A673 (cell line): Measurements from ENCODE around the gene SLC31A2. TPM values are rescaled to one million over a fixed set of nuclear protein-coding genes. Genes with fewer than 3 reads are reported as not detected.

ENCODE experiments used
- BruUV-seq: library from RNA; stranded (reverse); fragments of 400-500 nt; replicated peaks from 2 replicates; lab custom pipeline; 2021; lab: Mats Ljungman, UMichigan
- CTCF ChIA-PET: fragments of 300-600 bp; sonication (Branson Sonifier 250); formaldehyde crosslinking; loops from one replicate; lab custom pipeline; 2022; ENCODE audit warnings: antibody characterized with exemption; lab: Charles Lee
- POLR2A ChIA-PET: fragments of 300-600 bp; sonication (Branson Sonifier 250); formaldehyde crosslinking; loops from one replicate; lab custom pipeline; 2022; ENCODE audit warnings: antibody characterized with exemption; ENCODE audit not compliant: low non-redundant PET; lab: Charles Lee
- DNase-seq: peaks from one replicate; pipeline ENCODE4 v3.0.0-alpha.2; 2015; ENCODE audit warnings: low spot score
- H3K27ac ChIP-seq: fragments of 200-600 bp; sonication (generic); 2 replicates; pipeline ENCODE4 v1.5.1; 2016; ENCODE audit warnings: mixed run types, low read depth, mild to moderate bottlenecking, mixed read lengths, antibody characterized with exemption, low read length; ENCODE audit not compliant: poor library complexity, severe bottlenecking
- H3K27me3 ChIP-seq: fragments of 200-600 bp; sonication (generic); replicated peaks from 2 replicates; pipeline ENCODE4 v1.6.1; 2017; ENCODE audit warnings: mixed run types, low read depth, mild to moderate bottlenecking, mixed read lengths, antibody characterized with exemption, low read length; ENCODE audit not compliant: insufficient read depth, poor library complexity
- H3K36me3 ChIP-seq: fragments of 200-600 bp; sonication (generic); 2 replicates; pipeline ENCODE4 v1.6.1; 2016; ENCODE audit warnings: mixed run types, mild to moderate bottlenecking, mixed read lengths, antibody characterized with exemption, low read length; ENCODE audit not compliant: insufficient read depth, poor library complexity, severe bottlenecking
- H3K4me1 ChIP-seq: fragments of 200-600 bp; sonication (generic); 2 replicates; pipeline ENCODE4 v1.6.1; 2017; ENCODE audit warnings: mixed run types, mild to moderate bottlenecking, mixed read lengths, antibody characterized with exemption, low read length; ENCODE audit not compliant: insufficient read depth, poor library complexity, severe bottlenecking
- H3K4me3 ChIP-seq: fragments of 200-600 bp; sonication (generic); 2 replicates; pipeline ENCODE4 v1.5.1; 2016; ENCODE audit warnings: low read depth, mixed run types, mild to moderate bottlenecking, mixed read lengths, low read length; ENCODE audit not compliant: poor library complexity, severe bottlenecking
- H3K9me3 ChIP-seq: fragments of 200-600 bp; sonication (generic); 2 replicates; pipeline ENCODE4 v1.6.1; 2016; ENCODE audit warnings: mixed run types, low read depth, mild to moderate bottlenecking, mixed read lengths, antibody characterized with exemption, low read length; ENCODE audit not compliant: poor library complexity, severe bottlenecking
- CTCF ChIP-seq: fragments of 300-800, 200-600 bp; sonication (generic); conservative IDR thresholded peaks from 2 replicates; pipeline ENCODE4 v1.5.1; 2017; ENCODE audit warnings: low read depth, mild to moderate bottlenecking, antibody characterized with exemption, low read length, moderate library complexity, mixed read lengths
- EZH2 ChIP-seq: fragments of 200-600 bp; sonication (generic); IDR thresholded peaks from 2 replicates; pipeline ENCODE4 v1.6.1; 2017; ENCODE audit warnings: borderline replicate concordance, low read depth, mild to moderate bottlenecking, mixed read lengths, antibody characterized with exemption, low read length; ENCODE audit not compliant: poor library complexity, severe bottlenecking
- intact Hi-C: fragments of 100-400 bp; cut with micrococcal nuclease; formaldehyde crosslinking; loops from one replicate; pipeline ENCODE4 v1.10.0; 2022; ENCODE audit not compliant: unreplicated experiment
- total RNA-seq: library from RNA; stranded (reverse); gene quantifications from 2 replicates; pipeline ENCODE4 v1.2.3, GENCODE V29; 2021

The SLC31A2 gene
- total RNA-seq, 1 experiment from 2014 or later = 2.8 TPM

- DNase-seq = no peak
- TF ChIP-seq EZH2 (no peak), CTCF (no peak)
- Histone ChIP-seq H3K9me3 (no peaks in the 10 kb centered on the region), H3K27ac (no peak overlapping the region), H3K4me3 (no peak overlapping the region), H3K4me1 (peaks cover 15% of the 10 kb centered on the region), H3K27me3 (no peaks in the 10 kb centered on the region), H3K36me3 (no peaks in the 10 kb centered on the region)
- ChIA-PET CTCF (no interaction called here), POLR2A (no interaction called here)
- intact Hi-C loops = no loop called here
- no TSS peak for BruUV-seq
These were observed 3.7 kb downstream of the SLC31A2 start for GRCh38 chr9:113154471-113154870.

GRCh38 chr9:113154946-113155345 is 4.1 kb downstream of the SLC31A2 start:
- ChIA-PET CTCF (no interaction called here), POLR2A (no interaction called here)
- no peak overlapping the region for H3K27ac ChIP-seq
- DNase-seq = no peak
- intact Hi-C loops = no loop called here
- no peaks in the 10 kb centered on the region for H3K27me3 ChIP-seq
- H3K4me3 ChIP-seq = no peak overlapping the region
- no TSS peak for BruUV-seq
- H3K9me3 ChIP-seq = no peaks in the 10 kb centered on the region
- no peak for TF ChIP-seq EZH2
- no peak for TF ChIP-seq CTCF
- peaks cover 15% of the 10 kb centered on the region for H3K4me1 ChIP-seq
- no peaks in the 10 kb centered on the region for H3K36me3 ChIP-seq

- H3K4me3 ChIP-seq = no peak overlapping the region
- H3K27me3 ChIP-seq = no peaks in the 10 kb centered on the region
- ChIA-PET CTCF (no interaction called here), POLR2A (no interaction called here)
- H3K36me3 ChIP-seq = no peaks in the 10 kb centered on the region
- no peaks in the 10 kb centered on the region for H3K9me3 ChIP-seq
- no peak overlapping the region for H3K27ac ChIP-seq
- peaks cover 11% of the 10 kb centered on the region for H3K4me1 ChIP-seq
- no peak for DNase-seq
- no TSS peak for BruUV-seq
- intact Hi-C loops = no loop called here
- TF ChIP-seq CTCF = no peak
- no peak for TF ChIP-seq EZH2
These were observed 5.2 kb downstream of the SLC31A2 start for GRCh38 chr9:113155911-113156588.
